Psoas muscle (tissue), 8 donors: ENCODE measurements around the gene INSIG2. TPM values are rescaled to one million over a fixed set of nuclear protein-coding genes. Genes with fewer than 3 reads are reported as not detected.

Source experiments
- ATAC-seq, 4 donors: fragments of 200-7000 bp; cut with Tn5 transposase; one replicate each; pipeline ENCODE4 v1.9.1; 2020; ENCODE audit warnings: moderate library complexity in 3 of 4, mild to moderate bottlenecking in 2 of 4
- DNase-seq, 2 donors: peaks; one replicate each; pipeline ENCODE4 v3.0.0-alpha.2; 2020
- H3K27ac ChIP-seq: fragments of 200-600 bp; one replicate; pipeline ENCODE4 v1.8.0; 2022
- H3K27me3 ChIP-seq, 3 donors: fragments of 200-600 bp in 1 of 3; one replicate each; pipeline versions ENCODE4 v1.6.1 to v1.8.0; 2013 to 2022; ENCODE audit warnings: low read length in 2 of 3, mild to moderate bottlenecking in 2 of 3, moderate library complexity in 1 of 3; ENCODE audit not compliant: insufficient read depth in 3 of 3
- H3K36me3 ChIP-seq, 2 donors: fragments of 200-600 bp in 1 of 2; one replicate each; pipeline versions ENCODE4 v1.6.1 to v1.8.0; 2013 to 2022; ENCODE audit warnings: low read depth in 1 of 2, mild to moderate bottlenecking in 1 of 2, moderate library complexity in 1 of 2; ENCODE audit not compliant: insufficient read depth in 1 of 2
- H3K4me1 ChIP-seq: fragments of 200-600 bp; one replicate; pipeline ENCODE4 v1.8.0; 2022
- H3K4me3 ChIP-seq: fragments of 200-600 bp; one replicate; pipeline ENCODE4 v1.8.0; 2022; ENCODE audit warnings: mild to moderate bottlenecking
- H3K9me3 ChIP-seq: fragments of 200-600 bp; one replicate; pipeline ENCODE4 v1.8.0; 2022
- CTCF ChIP-seq: fragments of 200-600 bp; IDR thresholded peaks from one replicate; pipeline ENCODE4 v1.8.0; 2022; ENCODE audit warnings: antibody characterized with exemption
- WGBS, 3 donors: extraction: QIAGEN DNeasy Blood & Tissue Kit; methylation state at CpG; one replicate each; pipeline versions ENCODE4 v1.1.6 to v1.1.7; 2013; 5-methylcytosine and 5-hydroxymethylcytosine counted together
- intact Hi-C, 2 donors: fragments of 100-400 bp; cut with DNase I; formaldehyde crosslinking; loops; one replicate each; pipeline versions ENCODE4 v1.11.0 to v1.14.2; 2022
- polyA plus RNA-seq, 3 donors: library from polyadenylated mRNA; stranded (reverse); fragments of 200-250 nt; gene quantifications; one replicate each; pipeline ENCODE4 v1.2.3, GENCODE V29; 2013
- total RNA-seq, 4 donors: library from RNA; stranded (reverse); fragmentation: NEBNext Ultra II Directional in 2 of 4; extraction: Animal tissue kit (Norgen Biotek cat#: 25700) in 2 of 4; gene quantifications; one replicate each; pipeline versions ENCODE4 v1.2.1 to v1.2.4, GENCODE V29; 2021 to 2023
- donor health status: healthy with polysubstance abuse.
- donor health status: DM: no; HTN: no; CAD: no; lungs with moderate emphysema.
- donor health status: Bipolar disorder and iron deficiency.
- donor health status: healthy.
- donor health status: DM: yes; HTN: yes; CAD: no.
- donor health status: DM: no; HTN: no; CAD: no.
- donor health status: DM: no; HTN: no; CAD: no.
- donor health status: DM: yes; HTN: yes; CAD: no.

The INSIG2 gene
- total and polyA plus RNA-seq, 7 donors, result 4.8 to 16.9 (median 7.6) TPM

- Histone ChIP-seq H3K27me3 (no peaks in the 10 kb centered on the region), H3K27ac (no peak overlapping the region), H3K9me3 (no peaks in the 10 kb centered on the region), H3K4me3 (no peak overlapping the region), H3K4me1 (no peaks in the 10 kb centered on the region), H3K36me3 (peaks cover 0 to 15% of the 10 kb centered on the region in 2 donors)
- TF ChIP-seq CTCF, result no peak
- intact Hi-C loops, result no loop called here
- ATAC-seq (no peak), DNase-seq (no peak)
- 71 to 83% (median 81%) methylated on average over 4 of the region's 4 CpGs for WGBS, 3 donors
Measured at GRCh38 chr2:118097657-118098056, 9.4 kb downstream of the INSIG2 start.

GRCh38 chr2:118098307-118099030 is 10.2 kb downstream of the INSIG2 start:
- TF ChIP-seq CTCF, result no peak
- intact Hi-C loops, result no loop called here
- no peak for DNase-seq
- Histone ChIP-seq H3K27ac (no peak overlapping the region), H3K27me3 (no peaks in the 10 kb centered on the region), H3K4me1 (no peaks in the 10 kb centered on the region), H3K4me3 (no peak overlapping the region), H3K36me3 (peaks cover 0 to 19% of the 10 kb centered on the region in 2 donors), H3K9me3 (no peaks in the 10 kb centered on the region)
- no peak for ATAC-seq
- WGBS, 3 donors, result 71 to 90% (median 87%) methylated on average over 1 of the region's 1 CpG

GRCh38 chr2:118102433-118103082 is 14.3 kb downstream of the INSIG2 start:
- H3K4me1 ChIP-seq, result no peaks in the 10 kb centered on the region
- peaks cover 0 to 39% of the 10 kb centered on the region in 2 donors for H3K36me3 ChIP-seq
- WGBS, 3 donors, result 77 to 84% (median 82%) methylated on average over 6 of the region's 6 CpGs
- DNase-seq (no peak), ATAC-seq (no peak)
- H3K9me3 ChIP-seq, result no peaks in the 10 kb centered on the region
- no peak overlapping the region for H3K27ac ChIP-seq
- no peaks in the 10 kb centered on the region for H3K27me3 ChIP-seq
- intact Hi-C loops, result no loop called here
- no peak for TF ChIP-seq CTCF
- no peak overlapping the region for H3K4me3 ChIP-seq

- Histone ChIP-seq H3K36me3 (peaks cover 0 to 56% of the 10 kb centered on the region in 2 donors), H3K27ac (no peak overlapping the region), H3K27me3 (no peaks in the 10 kb centered on the region), H3K4me1 (no peaks in the 10 kb centered on the region), H3K9me3 (no peaks in the 10 kb centered on the region), H3K4me3 (no peak overlapping the region)
- intact Hi-C loops, result loop anchor here in 1 of 2 donors (2.0 kb wide), 1 partner anchor 23 kb away; no protein-coding TSS in a partner anchor
- WGBS, 3 donors, result 86 to 93% (median 89%) methylated on average over 2 of the region's 2 CpGs
- DNase-seq (no peak), ATAC-seq (no peak)
- TF ChIP-seq CTCF, result no peak
Measured at GRCh38 chr2:118103951-118104940, 16.0 kb downstream of the INSIG2 start.
